K562 (cell line): ENCODE measurements around the gene CGN. TPM values are rescaled to one million over a fixed set of nuclear protein-coding genes. Genes with fewer than 3 reads are reported as not detected.

Source experiments
- MAZ ChIP-seq, 2 experiments: fragments of 450-650 bp in 1 of 2; sonication (generic) in 1 of 2; formaldehyde crosslinking; IDR thresholded peaks in 1 of 2; conservative IDR thresholded peaks in 1 of 2; 2 replicates each; pipeline versions ENCODE4 v1.4.0 to v1.5.0; 2020; ENCODE audit warnings: mild to moderate bottlenecking in 1 of 2, missing genetic modification reagents in 1 of 2
- MCM7 ChIP-seq, 2 experiments: fragments of 450-650 bp; IDR thresholded peaks; 2 replicates each; pipeline ENCODE4 v1.6.1; 2016 to 2018
- NFE2L1 ChIP-seq: fragments of 450-650 bp; IDR thresholded peaks from 2 replicates; pipeline ENCODE4 v1.6.1; 2016; ENCODE audit warnings: missing genetic modification characterization, low read depth, mild to moderate bottlenecking, missing compliant biosample characterization, moderate library complexity, borderline replicate concordance
- RBBP5 ChIP-seq: fragments of 200-600 bp; sonication (generic); IDR thresholded peaks from 2 replicates; pipeline ENCODE4 v1.6.1; 2012; ENCODE audit warnings: borderline replicate concordance, mild to moderate bottlenecking, low read length, control low read depth, inconsistent platforms; ENCODE audit not compliant: insufficient read depth, poor library complexity, severe bottlenecking
- RFX1 ChIP-seq: fragments of 450-650 bp; IDR thresholded peaks from 2 replicates; pipeline ENCODE4 v1.6.1; 2016; ENCODE audit warnings: mild to moderate bottlenecking, moderate library complexity
- SAFB2 ChIP-seq: fragments of 200-400 bp; formaldehyde crosslinking; IDR thresholded peaks from 2 replicates; pipeline ENCODE4 v1.6.1; 2018; ENCODE audit warnings: borderline replicate concordance, low read length, low read depth, moderate library complexity; ENCODE audit not compliant: severe bottlenecking
- SETDB1 ChIP-seq: IDR thresholded peaks from one replicate; pipeline ENCODE4 v1.6.1; 2012; ENCODE audit warnings: low read length, control low read depth, inconsistent platforms
- SIN3B ChIP-seq: fragments of 450-650 bp; IDR thresholded peaks from 2 replicates; pipeline ENCODE4 v1.6.1; 2017; ENCODE audit warnings: low read depth, mild to moderate bottlenecking, moderate library complexity
- TFAM ChIP-seq: fragments of 250-450 bp; sonication (Bioruptor Pico); conservative IDR thresholded peaks from 2 replicates; pipeline ENCODE4 v1.5.0; 2021; ENCODE audit warnings: mild to moderate bottlenecking, moderate library complexity
- ZC3H8 ChIP-seq: fragments of 450-650 bp; IDR thresholded peaks from 2 replicates; pipeline ENCODE4 v1.6.1; 2017
- ZFP1 ChIP-seq: fragments of 450-650 bp; formaldehyde crosslinking; IDR thresholded peaks from 2 replicates; pipeline ENCODE4 v1.4.0; 2020; ENCODE audit warnings: mild to moderate bottlenecking, mixed read lengths
- ZKSCAN8 ChIP-seq: fragments of 200-800 bp; sonication (Bioruptor generic); IDR thresholded peaks from 2 replicates; pipeline ENCODE4 v1.6.1; 2016; ENCODE audit warnings: missing genetic modification characterization, missing compliant biosample characterization
- ZNF263 ChIP-seq: sonication (generic); formaldehyde crosslinking; IDR thresholded peaks from 2 replicates; pipeline ENCODE4 v1.8.0; 2022; ENCODE audit warnings: mild to moderate bottlenecking, missing genetic modification reagents, borderline replicate concordance
- polyA plus RNA-seq, 8 experiments: library from polyadenylated mRNA; depleted of rRNA in 4 of 8; stranded (reverse) in 5 of 8; unstranded in 3 of 8; fragments of >200 nt; fragmentation: Nextera tagmentation in 2 of 8; fragmentation: Illumina TruSeq in 1 of 8; extraction: Ambion mirVana in 2 of 8; extraction: Trizol in 1 of 8; gene quantifications; 2 replicates each; pipeline versions ENCODE4 v1.2.1 to v1.2.3, GENCODE V29; 2011 to 2014; ENCODE audit warnings: inconsistent platforms in 1 of 8, missing spikeins in 1 of 8
- total RNA-seq, 7 experiments: library from RNA; depleted of rRNA in 6 of 7; stranded (reverse); fragments of >200 nt in 6 of 7; fragmentation: Illumina TruSeq in 2 of 7; extraction: Trizol in 2 of 7; gene quantifications; 2 replicates each; pipeline versions ENCODE4 v1.2.1 to v1.2.3, GENCODE V29; 2011 to 2021; ENCODE audit warnings: low replicate concordance in 1 of 7
- TF ChIP-seq, protein P1 (sequence below): fragments of 250-450 bp; sonication (Bioruptor Pico); IDR thresholded peaks from 2 replicates; pipeline ENCODE4 v1.6.1; 2021; ENCODE audit warnings: mild to moderate bottlenecking
- TF ChIP-seq, protein P2 (sequence below): fragments of 450-650 bp; formaldehyde crosslinking; conservative IDR thresholded peaks from 2 replicates; pipeline ENCODE4 v1.4.0; 2022; ENCODE audit warnings: mild to moderate bottlenecking, missing genetic modification characterization
- TF ChIP-seq, protein P3 (sequence below): sonication (generic); formaldehyde crosslinking; IDR thresholded peaks from 2 replicates; pipeline ENCODE4 v1.8.1; 2023; ENCODE audit warnings: mild to moderate bottlenecking, missing genetic modification reagents
- TF ChIP-seq, protein P4 (sequence below): fragments of 450-650 bp; formaldehyde crosslinking; IDR thresholded peaks from 2 replicates; pipeline ENCODE4 v1.4.0; 2020; ENCODE audit warnings: mild to moderate bottlenecking, moderate library complexity
- TF ChIP-seq, protein P5 (sequence below), 2 experiments: IDR thresholded peaks; 2 replicates each; pipeline ENCODE4 v1.6.1; 2011; ENCODE audit warnings: borderline replicate concordance in 1 of 2, control low read depth in 1 of 2, low read depth in 1 of 2, low read length in 1 of 2, mild to moderate bottlenecking in 1 of 2, mixed read lengths in 1 of 2, moderate library complexity in 1 of 2; ENCODE audit not compliant: insufficient read depth in 1 of 2, insufficient read length in 1 of 2, poor library complexity in 1 of 2, severe bottlenecking in 1 of 2; ENCODE audit errors: extremely low read depth in 1 of 2

CGN gene
- total and polyA plus RNA-seq, 9 of the 15 experiments (the other 6 are each of a cell fraction or from before 2014, with no cell fraction given), result 0.03 to 1.4 (median 0.14) TPM; not detected in 2

DNA sequence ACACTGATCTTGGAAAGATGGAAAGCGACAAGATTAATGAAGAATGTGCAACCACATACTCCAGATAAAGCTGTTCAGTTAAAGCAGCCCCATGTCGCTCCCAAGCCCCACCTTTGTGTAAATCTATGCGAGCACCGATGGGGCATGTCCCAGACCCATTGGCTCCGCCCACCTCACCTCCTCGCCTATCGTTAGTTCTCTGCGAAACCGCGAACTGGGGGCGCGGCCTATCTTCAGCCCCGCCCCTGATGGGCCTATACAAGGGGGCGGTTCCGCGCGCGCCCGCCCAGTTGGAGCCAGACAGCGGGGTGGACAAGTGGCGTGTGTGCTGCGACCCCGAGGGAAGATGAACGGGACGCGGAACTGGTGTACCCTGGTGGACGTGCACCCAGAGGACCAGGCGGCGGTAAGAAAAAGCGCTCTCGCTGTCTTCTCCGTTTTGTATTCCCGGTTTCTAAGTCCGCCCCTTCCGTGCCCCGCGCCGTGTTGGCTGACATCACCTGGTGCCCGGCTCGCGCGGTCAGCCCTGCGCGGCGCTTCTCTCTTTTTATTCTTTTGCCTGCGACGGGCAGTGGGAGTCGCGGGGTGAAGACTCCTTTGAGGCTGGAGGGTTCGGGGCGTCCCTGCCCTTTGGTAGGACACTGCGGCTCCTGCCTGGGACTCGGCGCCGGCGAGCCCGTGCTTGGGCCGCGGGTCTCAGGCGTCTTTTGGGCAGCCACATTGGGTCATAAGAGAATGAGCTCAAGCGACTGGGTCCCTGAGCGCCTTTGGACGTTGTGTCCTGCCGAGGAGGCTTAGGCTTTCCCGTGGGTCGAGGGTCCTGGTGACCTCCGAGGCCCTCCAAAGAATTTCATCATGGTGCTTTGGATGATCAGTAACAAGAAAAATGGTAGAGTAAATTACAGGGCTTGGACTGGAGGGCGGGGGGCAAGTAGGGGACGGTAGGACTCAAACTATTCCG is 29.1 kb downstream of the CGN start, which contains the start of gene TUFT1 (continued):
- TF ChIP-seq, protein P1, sequence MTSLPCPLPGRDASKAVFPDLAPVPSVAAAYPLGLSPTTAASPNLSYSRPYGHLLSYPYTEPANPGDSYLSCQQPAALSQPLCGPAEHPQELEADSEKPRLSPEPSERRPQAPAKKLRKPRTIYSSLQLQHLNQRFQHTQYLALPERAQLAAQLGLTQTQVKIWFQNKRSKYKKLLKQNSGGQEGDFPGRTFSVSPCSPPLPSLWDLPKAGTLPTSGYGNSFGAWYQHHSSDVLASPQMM (CRISPR knock-in tag), result no peak
- 0 out of 2 replicates have a peak, but pooled peaks have one; percentile 32 for TF ChIP-seq ZNF263 (CRISPR knock-in tag)
- TF ChIP-seq NFE2L1 (tag), result no peak
- TF ChIP-seq ZC3H8, result no peak
- no peak for TF ChIP-seq SAFB2
- TF ChIP-seq ZKSCAN8 (CRISPR knock-in tag), result no peak
- TF ChIP-seq RBBP5, result no peak
- no peak for TF ChIP-seq SETDB1
- TF ChIP-seq MAZ (CRISPR knock-in tag; conservative IDR thresholded peaks at IDR 0.05 in 1 of 2, IDR thresholded peaks at IDR 0.05 in 1 of 2), result peak; percentile 11 to 19; a peak in 1 of 4 replicates
- TF ChIP-seq, protein P2, sequence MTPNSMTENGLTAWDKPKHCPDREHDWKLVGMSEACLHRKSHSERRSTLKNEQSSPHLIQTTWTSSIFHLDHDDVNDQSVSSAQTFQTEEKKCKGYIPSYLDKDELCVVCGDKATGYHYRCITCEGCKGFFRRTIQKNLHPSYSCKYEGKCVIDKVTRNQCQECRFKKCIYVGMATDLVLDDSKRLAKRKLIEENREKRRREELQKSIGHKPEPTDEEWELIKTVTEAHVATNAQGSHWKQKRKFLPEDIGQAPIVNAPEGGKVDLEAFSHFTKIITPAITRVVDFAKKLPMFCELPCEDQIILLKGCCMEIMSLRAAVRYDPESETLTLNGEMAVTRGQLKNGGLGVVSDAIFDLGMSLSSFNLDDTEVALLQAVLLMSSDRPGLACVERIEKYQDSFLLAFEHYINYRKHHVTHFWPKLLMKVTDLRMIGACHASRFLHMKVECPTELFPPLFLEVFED, result no peak
- no peak for TF ChIP-seq SIN3B
- no peak for TF ChIP-seq TFAM
- no peak for TF ChIP-seq MCM7 (IDR thresholded peaks at IDR 0.05)
- TF ChIP-seq, protein P3, sequence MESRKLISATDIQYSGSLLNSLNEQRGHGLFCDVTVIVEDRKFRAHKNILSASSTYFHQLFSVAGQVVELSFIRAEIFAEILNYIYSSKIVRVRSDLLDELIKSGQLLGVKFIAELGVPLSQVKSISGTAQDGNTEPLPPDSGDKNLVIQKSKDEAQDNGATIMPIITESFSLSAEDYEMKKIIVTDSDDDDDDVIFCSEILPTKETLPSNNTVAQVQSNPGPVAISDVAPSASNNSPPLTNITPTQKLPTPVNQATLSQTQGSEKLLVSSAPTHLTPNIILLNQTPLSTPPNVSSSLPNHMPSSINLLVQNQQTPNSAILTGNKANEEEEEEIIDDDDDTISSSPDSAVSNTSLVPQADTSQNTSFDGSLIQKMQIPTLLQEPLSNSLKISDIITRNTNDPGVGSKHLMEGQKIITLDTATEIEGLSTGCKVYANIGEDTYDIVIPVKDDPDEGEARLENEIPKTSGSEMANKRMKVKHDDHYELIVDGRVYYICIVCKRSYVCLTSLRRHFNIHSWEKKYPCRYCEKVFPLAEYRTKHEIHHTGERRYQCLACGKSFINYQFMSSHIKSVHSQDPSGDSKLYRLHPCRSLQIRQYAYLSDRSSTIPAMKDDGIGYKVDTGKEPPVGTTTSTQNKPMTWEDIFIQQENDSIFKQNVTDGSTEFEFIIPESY (CRISPR knock-in tag), result peak; percentile 21; the same call in 1 of the 2 replicates
- TF ChIP-seq, protein P4, sequence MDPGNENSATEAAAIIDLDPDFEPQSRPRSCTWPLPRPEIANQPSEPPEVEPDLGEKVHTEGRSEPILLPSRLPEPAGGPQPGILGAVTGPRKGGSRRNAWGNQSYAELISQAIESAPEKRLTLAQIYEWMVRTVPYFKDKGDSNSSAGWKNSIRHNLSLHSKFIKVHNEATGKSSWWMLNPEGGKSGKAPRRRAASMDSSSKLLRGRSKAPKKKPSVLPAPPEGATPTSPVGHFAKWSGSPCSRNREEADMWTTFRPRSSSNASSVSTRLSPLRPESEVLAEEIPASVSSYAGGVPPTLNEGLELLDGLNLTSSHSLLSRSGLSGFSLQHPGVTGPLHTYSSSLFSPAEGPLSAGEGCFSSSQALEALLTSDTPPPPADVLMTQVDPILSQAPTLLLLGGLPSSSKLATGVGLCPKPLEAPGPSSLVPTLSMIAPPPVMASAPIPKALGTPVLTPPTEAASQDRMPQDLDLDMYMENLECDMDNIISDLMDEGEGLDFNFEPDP (CRISPR knock-in tag), result no peak
- no peak for TF ChIP-seq RFX1
- TF ChIP-seq, protein P5, sequence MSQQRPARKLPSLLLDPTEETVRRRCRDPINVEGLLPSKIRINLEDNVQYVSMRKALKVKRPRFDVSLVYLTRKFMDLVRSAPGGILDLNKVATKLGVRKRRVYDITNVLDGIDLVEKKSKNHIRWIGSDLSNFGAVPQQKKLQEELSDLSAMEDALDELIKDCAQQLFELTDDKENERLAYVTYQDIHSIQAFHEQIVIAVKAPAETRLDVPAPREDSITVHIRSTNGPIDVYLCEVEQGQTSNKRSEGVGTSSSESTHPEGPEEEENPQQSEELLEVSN (IDR thresholded peaks at IDR 0.05; ENCODE audit: borderline replicate concordance in 1 of 2, extremely low read depth in 1 of 2, insufficient read depth in 1 of 2, insufficient read length in 1 of 2, low read depth in 1 of 2, low read length in 1 of 2, poor library complexity in 1 of 2, severe bottlenecking in 1 of 2), result peak in 1 of 2 experiments; percentile 14
- TF ChIP-seq ZFP1 (CRISPR knock-in tag), result no peak
